ENCODE data around the gene SPG7. TPM values are rescaled to one million over a fixed set of nuclear protein-coding genes. Genes with fewer than 3 reads are reported as not detected.

The SPG7 gene
- total RNA-seq, 1 experiment from 2014 or later = 160 TPM

DNA sequence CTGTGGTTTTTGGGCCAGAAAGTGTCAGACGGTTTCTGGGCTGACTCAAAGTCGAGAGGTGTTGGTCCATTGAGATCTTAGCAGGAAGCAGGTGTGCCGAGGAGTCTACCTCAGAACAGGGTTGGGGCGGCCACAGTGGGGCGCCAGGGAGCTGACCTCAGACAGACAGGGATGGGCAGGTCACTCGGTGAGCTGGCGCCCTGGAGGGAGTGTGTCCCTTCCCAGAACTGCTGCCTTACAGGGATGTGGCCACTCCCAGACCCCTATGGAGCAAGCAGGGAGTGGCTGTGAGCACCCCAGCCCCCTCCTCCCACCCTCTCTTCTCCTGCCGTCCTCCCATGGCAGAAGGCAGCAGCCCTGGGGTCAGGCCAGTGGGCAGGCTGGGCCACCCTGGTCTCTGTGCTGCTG, 91.3 kb downstream of the SPG7 start:
- H3K36me3 ChIP-seq (ENCODE audit: low read depth) = no peaks in the 10 kb centered on the region
- no peak overlapping the region for H3K4me3 ChIP-seq
- no peak overlapping the region for H2AFZ ChIP-seq
- DNase-seq = peak; percentile 62 to 80
- no peaks in the 10 kb centered on the region for H4K20me1 ChIP-seq (ENCODE audit: insufficient read depth)
- ChIA-PET POLR2A (ENCODE audit: unreplicated experiment) (interaction anchor here (0.5 to 1.1 kb wide), 3 partner anchors 34 to 94 kb away, joined by 3 to 6 read pairs (median 6); no protein-coding TSS in a partner anchor), CTCF (interaction anchor here (0.6 to 0.7 kb wide), 3 partner anchors 18 to 137 kb away, joined by 3 to 4 read pairs (median 4); no protein-coding TSS in a partner anchor)
- peaks cover 30% of the 10 kb centered on the region; the same call in 1 of the 2 replicates for H3F3A ChIP-seq (ENCODE audit: insufficient read depth, low read depth)
- no peak overlapping the region for H3K27ac ChIP-seq
- no TSS peak for BruUV-seq (replicated peaks)
- H3K4me1 ChIP-seq (replicated peaks; ENCODE audit: insufficient read depth) = peaks cover 16% of the 10 kb centered on the region; the same call in 1 of the 2 replicates
- no peaks in the 10 kb centered on the region for H3K79me2 ChIP-seq (ENCODE audit: low read depth)
- TF ChIP-seq, protein P1, sequence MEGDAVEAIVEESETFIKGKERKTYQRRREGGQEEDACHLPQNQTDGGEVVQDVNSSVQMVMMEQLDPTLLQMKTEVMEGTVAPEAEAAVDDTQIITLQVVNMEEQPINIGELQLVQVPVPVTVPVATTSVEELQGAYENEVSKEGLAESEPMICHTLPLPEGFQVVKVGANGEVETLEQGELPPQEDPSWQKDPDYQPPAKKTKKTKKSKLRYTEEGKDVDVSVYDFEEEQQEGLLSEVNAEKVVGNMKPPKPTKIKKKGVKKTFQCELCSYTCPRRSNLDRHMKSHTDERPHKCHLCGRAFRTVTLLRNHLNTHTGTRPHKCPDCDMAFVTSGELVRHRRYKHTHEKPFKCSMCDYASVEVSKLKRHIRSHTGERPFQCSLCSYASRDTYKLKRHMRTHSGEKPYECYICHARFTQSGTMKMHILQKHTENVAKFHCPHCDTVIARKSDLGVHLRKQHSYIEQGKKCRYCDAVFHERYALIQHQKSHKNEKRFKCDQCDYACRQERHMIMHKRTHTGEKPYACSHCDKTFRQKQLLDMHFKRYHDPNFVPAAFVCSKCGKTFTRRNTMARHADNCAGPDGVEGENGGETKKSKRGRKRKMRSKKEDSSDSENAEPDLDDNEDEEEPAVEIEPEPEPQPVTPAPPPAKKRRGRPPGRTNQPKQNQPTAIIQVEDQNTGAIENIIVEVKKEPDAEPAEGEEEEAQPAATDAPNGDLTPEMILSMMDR (conservative IDR thresholded peaks at IDR 0.05) = peak; percentile 64
- no peak for TF ChIP-seq EZH2 (IDR thresholded peaks at IDR 0.05; ENCODE audit: low read depth)
- H3K4me2 ChIP-seq = no peak overlapping the region
- H3K9me2 ChIP-seq (ENCODE audit: insufficient read depth) = no peaks in the 10 kb centered on the region
- H3K9me3 ChIP-seq (ENCODE audit: insufficient read depth, low read depth) = no peaks in the 10 kb centered on the region
- no peaks in the 10 kb centered on the region for H3K27me3 ChIP-seq (ENCODE audit: insufficient read depth, low read depth)
- intact Hi-C loops (cut with micrococcal nuclease; ENCODE audit: unreplicated experiment) = no loop called here

DNA sequence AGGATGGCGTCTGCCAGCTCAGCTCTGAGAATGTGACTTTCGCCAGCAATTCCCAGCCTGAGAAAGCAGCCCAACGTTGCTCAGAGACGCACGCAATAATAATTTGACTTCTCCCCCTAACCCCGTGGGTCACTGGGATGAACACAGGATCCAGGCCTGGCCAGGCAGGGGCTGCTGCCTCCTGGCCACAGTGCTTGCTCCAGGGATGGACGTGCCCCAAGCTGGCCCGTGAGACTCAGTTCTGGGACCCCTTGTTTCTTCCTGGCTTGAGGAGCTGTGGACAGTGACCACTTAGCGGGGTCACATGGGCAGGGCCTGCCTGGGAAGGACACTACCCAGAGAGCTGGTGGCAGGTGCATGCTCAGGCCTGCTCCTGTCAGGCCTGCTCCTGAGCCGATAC, 91.7 kb downstream of the SPG7 start:
- H3K4me1 ChIP-seq (replicated peaks; ENCODE audit: insufficient read depth) = peaks cover 16% of the 10 kb centered on the region; the same call in 1 of the 2 replicates
- ChIA-PET CTCF (interaction anchor here (0.6 to 0.7 kb wide), 4 partner anchors 18 to 137 kb away, joined by 3 to 4 read pairs (median 4); no protein-coding TSS in a partner anchor), POLR2A (ENCODE audit: unreplicated experiment) (interaction anchor here (0.5 to 1.1 kb wide), 3 partner anchors 33 to 93 kb away, joined by 3 to 6 read pairs (median 6); no protein-coding TSS in a partner anchor)
- H3K9me3 ChIP-seq (ENCODE audit: insufficient read depth, low read depth) = no peaks in the 10 kb centered on the region
- no peak overlapping the region for H3K4me3 ChIP-seq
- no peaks in the 10 kb centered on the region for H3K27me3 ChIP-seq (ENCODE audit: insufficient read depth, low read depth)
- DNase-seq = no peak
- BruUV-seq (replicated peaks) = no TSS peak
- TF ChIP-seq EZH2 (IDR thresholded peaks at IDR 0.05; ENCODE audit: low read depth) = no peak
- TF ChIP-seq, protein P1 (conservative IDR thresholded peaks at IDR 0.05) = no peak
- H3K27ac ChIP-seq = no peak overlapping the region
- H3K79me2 ChIP-seq (ENCODE audit: low read depth) = no peaks in the 10 kb centered on the region
- no peaks in the 10 kb centered on the region for H3K36me3 ChIP-seq (ENCODE audit: low read depth)
- no peak overlapping the region for H3K4me2 ChIP-seq
- no peaks in the 10 kb centered on the region for H4K20me1 ChIP-seq (ENCODE audit: insufficient read depth)
- peaks cover 30% of the 10 kb centered on the region; the same call in 1 of the 2 replicates for H3F3A ChIP-seq (ENCODE audit: insufficient read depth, low read depth)
- intact Hi-C loops (cut with micrococcal nuclease; ENCODE audit: unreplicated experiment) = no loop called here
- no peak overlapping the region for H2AFZ ChIP-seq
- no peaks in the 10 kb centered on the region for H3K9me2 ChIP-seq (ENCODE audit: insufficient read depth)

- peaks cover 16% of the 10 kb centered on the region; the same call in 1 of the 2 replicates for H3K4me1 ChIP-seq (replicated peaks; ENCODE audit: insufficient read depth)
Measured at GRCh38 chr16:89600427-89600826, 92.2 kb downstream of the SPG7 start.

More at GRCh38 chr16:89600427-89600826, 92.2 kb downstream of the SPG7 start:
- Histone ChIP-seq H3K36me3 (ENCODE audit: low read depth) (no peaks in the 10 kb centered on the region), H3K4me2 (no peak overlapping the region), H3K9me3 (ENCODE audit: insufficient read depth, low read depth) (no peaks in the 10 kb centered on the region), H3K9me2 (ENCODE audit: insufficient read depth) (no peaks in the 10 kb centered on the region), H4K20me1 (ENCODE audit: insufficient read depth) (no peaks in the 10 kb centered on the region), H3K27me3 (ENCODE audit: insufficient read depth, low read depth) (no peaks in the 10 kb centered on the region), H3K27ac (no peak overlapping the region), H3K79me2 (ENCODE audit: low read depth) (no peaks in the 10 kb centered on the region), H3K4me3 (no peak overlapping the region), H2AFZ (no peak overlapping the region), H3F3A (ENCODE audit: insufficient read depth, low read depth) (peaks cover 30% of the 10 kb centered on the region; the same call in 1 of the 2 replicates)
- no peak for TF ChIP-seq EZH2 (IDR thresholded peaks at IDR 0.05; ENCODE audit: low read depth)
- TF ChIP-seq, protein P1 (conservative IDR thresholded peaks at IDR 0.05) = no peak
- no peak for DNase-seq
- CTCF ChIA-PET = interaction anchor here (0.5 to 0.6 kb wide), 2 partner anchors 57 to 68 kb away, joined by 4 to 12 read pairs; partner anchors contain the start of genes CHMP1A and SPATA33
- BruUV-seq (replicated peaks) = no TSS peak
- POLR2A ChIA-PET (ENCODE audit: unreplicated experiment) = interaction anchor here (1.1 kb wide), 1 partner anchor 33 kb away, joined by 3 read pairs; no protein-coding TSS in a partner anchor
- intact Hi-C loops (cut with micrococcal nuclease; ENCODE audit: unreplicated experiment) = no loop called here

Measured in PC-9 (cell line).